OCI-LY1 (cell line): ENCODE data around the gene EMC10.

Experiments used
- H2AFZ ChIP-seq: fragments of 200-600 bp; sonication (generic), shearing (Covaris generic); 2 replicates; pipeline ENCODE4 v1.6.0; 2014; ENCODE audit warnings: antibody characterized with exemption, mild to moderate bottlenecking, low read length
- H3F3A ChIP-seq: fragments of 200-600 bp; sonication (generic), shearing (Covaris generic); 2 replicates; pipeline ENCODE4 v1.6.0; 2014; ENCODE audit warnings: mild to moderate bottlenecking, antibody characterized with exemption, low read length, moderate library complexity; ENCODE audit not compliant: insufficient read depth
- H3K27ac ChIP-seq: fragments of 200-600 bp; sonication (generic); 2 replicates; pipeline ENCODE4 v1.5.1; 2014; ENCODE audit warnings: low read length, mixed run types, mild to moderate bottlenecking, low read depth; ENCODE audit not compliant: poor library complexity, severe bottlenecking
- H3K27me3 ChIP-seq: fragments of 200-600 bp; sonication (generic); 2 replicates; pipeline ENCODE4 v1.6.0; 2014; ENCODE audit warnings: antibody characterized with exemption, mild to moderate bottlenecking, low read length, moderate library complexity; ENCODE audit not compliant: insufficient read depth
- H3K36me3 ChIP-seq: fragments of 200-600 bp; sonication (generic); 2 replicates; pipeline ENCODE4 v1.6.1; 2014; ENCODE audit warnings: mild to moderate bottlenecking, antibody characterized with exemption, low read length, moderate library complexity, mixed read lengths; ENCODE audit not compliant: insufficient read depth
- H3K4me1 ChIP-seq: fragments of 200-600 bp; sonication (generic); 2 replicates; pipeline ENCODE4 v1.5.1; 2014; ENCODE audit warnings: mild to moderate bottlenecking, low read length, moderate library complexity; ENCODE audit not compliant: insufficient read depth, severe bottlenecking
- H3K4me2 ChIP-seq: fragments of 200-600 bp; sonication (generic), shearing (Covaris generic); 2 replicates; pipeline ENCODE4 v1.6.1; 2014; ENCODE audit warnings: low read length
- H3K4me3 ChIP-seq: fragments of 200-600 bp; sonication (generic); 2 replicates; pipeline ENCODE4 v1.5.1; 2014; ENCODE audit warnings: low read length, low read depth, mild to moderate bottlenecking, mixed read lengths; ENCODE audit not compliant: poor library complexity, severe bottlenecking
- H3K79me2 ChIP-seq: fragments of 200-600 bp; shearing (Covaris generic); 2 replicates; pipeline ENCODE4 v1.6.1; 2016; ENCODE audit warnings: mixed run types, low read length, mixed read lengths; ENCODE audit not compliant: insufficient read depth
- H3K9ac ChIP-seq: fragments of 200-600 bp; sonication (generic), shearing (Covaris generic); 2 replicates; pipeline ENCODE4 v1.6.1; 2014; ENCODE audit warnings: mild to moderate bottlenecking, low read length, mixed read lengths
- H3K9me2 ChIP-seq: fragments of 200-600 bp; sonication (generic), shearing (Covaris generic); 2 replicates; pipeline ENCODE4 v1.6.1; 2014; ENCODE audit warnings: low read depth, mild to moderate bottlenecking, low read length, mixed read lengths
- H3K9me3 ChIP-seq: fragments of 200-600 bp; shearing (Covaris generic); 2 replicates; pipeline ENCODE4 v1.6.1; 2014; ENCODE audit warnings: low read length, mixed read lengths
- H4K20me1 ChIP-seq: fragments of 200-600 bp; sonication (generic), shearing (Covaris generic); 2 replicates; pipeline ENCODE4 v1.6.0; 2016; ENCODE audit warnings: mild to moderate bottlenecking, low read length; ENCODE audit not compliant: insufficient read depth
- EZH2 ChIP-seq: fragments of 200-600 bp; sonication (generic), shearing (Covaris generic); IDR thresholded peaks from 2 replicates; pipeline ENCODE4 v1.8.0; 2017; ENCODE audit warnings: borderline replicate concordance, mixed run types, mild to moderate bottlenecking, antibody characterized with exemption, low read length, moderate library complexity, mixed read lengths
- TF ChIP-seq, protein P1 (sequence below): fragments of 200-600 bp; sonication (generic), shearing (Covaris generic); IDR thresholded peaks from 2 replicates; pipeline ENCODE4 v1.5.1; 2017; ENCODE audit warnings: mild to moderate bottlenecking, antibody characterized with exemption, low read length, moderate library complexity, mixed read lengths

Gene EMC10

DNA sequence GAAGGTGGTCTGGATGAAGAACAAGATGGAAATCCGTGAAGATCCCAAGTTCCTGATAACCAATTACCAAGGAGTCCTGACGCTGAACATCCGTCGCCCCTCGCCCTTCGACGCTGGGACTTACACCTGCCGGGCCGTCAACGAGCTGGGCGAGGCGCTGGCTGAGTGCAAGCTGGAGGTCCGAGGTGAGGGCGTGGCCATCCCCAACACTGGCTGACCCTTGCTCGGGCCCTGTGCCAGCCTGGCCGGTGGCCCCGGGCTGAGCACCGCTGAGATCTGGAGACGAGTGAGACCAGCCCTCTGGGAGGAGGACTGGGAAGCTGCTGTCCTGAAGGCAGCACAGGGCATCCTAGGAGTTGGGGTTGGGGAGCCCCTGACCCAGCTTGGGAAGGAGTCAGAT lies 12.0 kb upstream of the EMC10 start:
- no peak overlapping the region for H3K4me3 ChIP-seq
- H3K9me3 ChIP-seq: no peaks in the 10 kb centered on the region
- no peak overlapping the region for H2AFZ ChIP-seq
- no peak overlapping the region for H3K9ac ChIP-seq
- peaks cover 15% of the 10 kb centered on the region for H3K4me1 ChIP-seq
- no peaks in the 10 kb centered on the region; the same call in 1 of the 2 replicates for H3F3A ChIP-seq
- H3K27me3 ChIP-seq: peaks cover 14% of the 10 kb centered on the region; the same call in 1 of the 2 replicates
- no peak overlapping the region for H3K27ac ChIP-seq
- no peaks in the 10 kb centered on the region for H3K79me2 ChIP-seq
- H3K9me2 ChIP-seq: no peaks in the 10 kb centered on the region
- no peak overlapping the region for H3K4me2 ChIP-seq
- no peaks in the 10 kb centered on the region for H4K20me1 ChIP-seq
- TF ChIP-seq, protein P1, sequence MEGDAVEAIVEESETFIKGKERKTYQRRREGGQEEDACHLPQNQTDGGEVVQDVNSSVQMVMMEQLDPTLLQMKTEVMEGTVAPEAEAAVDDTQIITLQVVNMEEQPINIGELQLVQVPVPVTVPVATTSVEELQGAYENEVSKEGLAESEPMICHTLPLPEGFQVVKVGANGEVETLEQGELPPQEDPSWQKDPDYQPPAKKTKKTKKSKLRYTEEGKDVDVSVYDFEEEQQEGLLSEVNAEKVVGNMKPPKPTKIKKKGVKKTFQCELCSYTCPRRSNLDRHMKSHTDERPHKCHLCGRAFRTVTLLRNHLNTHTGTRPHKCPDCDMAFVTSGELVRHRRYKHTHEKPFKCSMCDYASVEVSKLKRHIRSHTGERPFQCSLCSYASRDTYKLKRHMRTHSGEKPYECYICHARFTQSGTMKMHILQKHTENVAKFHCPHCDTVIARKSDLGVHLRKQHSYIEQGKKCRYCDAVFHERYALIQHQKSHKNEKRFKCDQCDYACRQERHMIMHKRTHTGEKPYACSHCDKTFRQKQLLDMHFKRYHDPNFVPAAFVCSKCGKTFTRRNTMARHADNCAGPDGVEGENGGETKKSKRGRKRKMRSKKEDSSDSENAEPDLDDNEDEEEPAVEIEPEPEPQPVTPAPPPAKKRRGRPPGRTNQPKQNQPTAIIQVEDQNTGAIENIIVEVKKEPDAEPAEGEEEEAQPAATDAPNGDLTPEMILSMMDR: no peak
- TF ChIP-seq EZH2: no peak
- no peaks in the 10 kb centered on the region for H3K36me3 ChIP-seq

DNA sequence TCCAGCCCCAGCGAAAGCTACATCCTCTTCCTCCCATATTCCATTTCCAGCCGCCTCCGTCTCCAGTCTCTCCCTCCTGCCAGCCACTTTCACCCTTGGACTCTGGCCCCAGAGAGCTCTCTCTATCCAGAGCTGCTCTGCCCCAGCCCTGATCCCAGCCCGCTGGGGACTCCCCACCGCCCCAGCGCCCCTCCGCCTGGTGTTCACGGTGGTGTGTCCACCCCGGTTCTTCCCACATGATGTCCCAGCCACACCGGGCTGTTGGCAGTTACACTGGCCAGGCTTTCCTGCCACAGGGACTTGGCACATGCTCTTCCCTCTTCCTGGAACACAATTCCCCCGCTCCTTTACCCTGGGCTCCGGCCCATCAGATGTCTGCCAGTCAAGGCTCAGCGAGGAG lies 11.3 kb upstream of the EMC10 start:
- Histone ChIP-seq H3K9me3 (no peaks in the 10 kb centered on the region), H3K4me2 (no peak overlapping the region), H3K9ac (no peak overlapping the region), H3K4me3 (no peak overlapping the region), H3K9me2 (no peaks in the 10 kb centered on the region), H3K27me3 (peaks cover 14% of the 10 kb centered on the region; the same call in 1 of the 2 replicates), H2AFZ (no peak overlapping the region), H3K4me1 (peaks cover 11% of the 10 kb centered on the region), H3F3A (no peaks in the 10 kb centered on the region; the same call in 1 of the 2 replicates), H3K79me2 (no peaks in the 10 kb centered on the region), H4K20me1 (no peaks in the 10 kb centered on the region), H3K36me3 (no peaks in the 10 kb centered on the region), H3K27ac (no peak overlapping the region)
- no peak for TF ChIP-seq EZH2
- TF ChIP-seq, protein P1: no peak

DNA sequence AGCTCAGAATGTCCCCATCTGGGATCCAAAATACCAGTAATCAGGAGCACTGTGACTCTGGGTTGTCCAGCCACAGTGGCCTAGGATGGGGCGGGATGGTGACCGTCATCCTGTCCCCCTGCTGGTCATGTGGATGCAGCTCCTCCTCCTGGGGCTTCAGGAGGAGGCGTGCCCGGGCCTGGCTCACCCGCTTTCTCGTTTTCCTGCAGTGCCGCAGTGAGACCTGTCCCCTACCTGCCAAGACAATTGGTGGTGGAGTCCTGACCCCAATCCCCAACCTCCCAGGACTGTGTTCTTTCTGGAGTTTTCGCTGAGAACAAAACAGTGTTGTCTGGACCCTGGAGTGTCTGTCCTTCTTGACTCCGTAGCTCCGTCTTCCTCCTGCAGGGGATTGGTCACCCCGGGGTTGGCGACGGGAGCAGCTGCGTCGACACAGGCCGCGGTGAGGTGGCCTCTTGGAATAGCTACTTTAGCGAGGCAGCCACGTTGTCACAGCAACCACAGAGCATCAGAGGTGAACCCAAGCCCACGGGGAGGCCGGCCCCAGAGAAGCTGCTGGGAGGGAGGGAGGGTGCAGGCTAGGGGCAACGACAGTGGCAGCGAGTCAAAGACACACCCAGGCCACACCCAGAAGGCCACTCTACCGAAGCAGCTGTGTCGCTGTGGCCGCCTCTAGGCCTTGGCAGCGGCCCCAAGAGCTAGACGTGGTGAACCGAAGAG lies 10.2 kb upstream of the EMC10 start:
- Histone ChIP-seq H3K4me1 (peaks cover under 1% of the 10 kb centered on the region), H3K9me2 (no peaks in the 10 kb centered on the region), H3F3A (no peaks in the 10 kb centered on the region), H3K4me3 (no peak overlapping the region), H4K20me1 (no peaks in the 10 kb centered on the region), H3K36me3 (no peaks in the 10 kb centered on the region), H3K9ac (no peak overlapping the region), H3K9me3 (no peaks in the 10 kb centered on the region), H2AFZ (no peak overlapping the region), H3K79me2 (no peaks in the 10 kb centered on the region), H3K27ac (no peak overlapping the region), H3K27me3 (peaks cover 14% of the 10 kb centered on the region; the same call in 1 of the 2 replicates), H3K4me2 (no peak overlapping the region)
- no peak for TF ChIP-seq EZH2
- TF ChIP-seq, protein P1: no peak
